ENCODE measurements around the gene EEF1A1.
"Not testable (repeated sequence)": the region's sequence is repeated elsewhere in the genome, so short reads cannot be mapped to it uniquely, and the experiment has no call there.

The EEF1A1 gene

GRCh38 chr6:73537677-73538076 is 16.8 kb upstream of the EEF1A1 start:
- no peak for DNase-seq

- DNase-seq, result no peak
Measured at GRCh38 chr6:73534628-73535027, 13.8 kb upstream of the EEF1A1 start.

GRCh38 chr6:73532293-73532692 is 11.5 kb upstream of the EEF1A1 start:
- DNase-seq, result no peak

- no peak for DNase-seq
Measured at GRCh38 chr6:73528897-73529296, 8.1 kb upstream of the EEF1A1 start.

- DNase-seq, result no peak
Measured at GRCh38 chr6:73525546-73526330, 4.9 kb upstream of the EEF1A1 start.

GRCh38 chr6:73523434-73524123 is 2.7 kb upstream of the EEF1A1 start:
- peak; percentile 73 to 84 for DNase-seq

- DNase-seq, result no peak
Measured at GRCh38 chr6:73521351-73521985, 636 bp upstream of the EEF1A1 start.

GRCh38 chr6:73519926-73520687 is 725 bp downstream of the EEF1A1 start:
- DNase-seq, result peak; percentile 86 to 88

- DNase-seq, result peak in 1 of 2 donors; percentile 53
Measured at GRCh38 chr6:73518982-73519881, 1.6 kb downstream of the EEF1A1 start.

GRCh38 chr6:73518100-73518981 is 2.5 kb downstream of the EEF1A1 start:
- not testable (repeated sequence) for DNase-seq

GRCh38 chr6:73516514-73517489 is 4.0 kb downstream of the EEF1A1 start:
- no peak for DNase-seq

GRCh38 chr6:73515204-73515655 is 5.6 kb downstream of the EEF1A1 start:
- peak in 1 of 2 donors; percentile 50 for DNase-seq

- no peak for DNase-seq
Measured at GRCh38 chr6:73514746-73515110, 6.1 kb downstream of the EEF1A1 start.

GRCh38 chr6:73513496-73513854 is 7.4 kb downstream of the EEF1A1 start:
- DNase-seq, result peak in 1 of 2 donors; percentile 39

GRCh38 chr6:73511796-73512195 is 9.0 kb downstream of the EEF1A1 start:
- DNase-seq, result no peak

GRCh38 chr6:73509851-73510250 is 11.0 kb downstream of the EEF1A1 start:
- no peak for DNase-seq

- no peak for DNase-seq
Measured at GRCh38 chr6:73508776-73509175, 12.1 kb downstream of the EEF1A1 start.

- no peak for DNase-seq
Measured at GRCh38 chr6:73506246-73506645, 14.6 kb downstream of the EEF1A1 start.

- DNase-seq, result not testable (repeated sequence)
Measured at GRCh38 chr6:73505705-73506104, 15.1 kb downstream of the EEF1A1 start.

- DNase-seq, result no peak
Measured at GRCh38 chr6:73505142-73505541, 15.7 kb downstream of the EEF1A1 start.

All from CD4-positive, alpha-beta T cell treated with Interferon alpha-2 for 1 hour (primary cell).